Cardiac muscle cell (in vitro differentiated cells and primary cell): ENCODE measurements around the gene TEX26. TPM values are rescaled to one million over a fixed set of nuclear protein-coding genes. Genes with fewer than 3 reads are reported as not detected.
A peak's percentile ranks its signal among the peaks of the same experiment; 100 is the strongest.

ENCODE experiments used
- DNase-seq, 2 donors: peaks; one replicate each; pipeline versions ENCODE4 v3.0.0 to v3.0.0-alpha.2; 2010 to 2017; ENCODE audit warnings: low read depth in 1 of 2, low spot score in 1 of 2
- H3K27ac ChIP-seq: fragments of 200-600 bp; sonication (generic); 2 replicates; pipeline ENCODE4 v1.5.1; 2016
- H3K27me3 ChIP-seq: fragments of 200-600 bp; sonication (generic); 2 replicates; pipeline ENCODE4 v1.6.0; 2016; ENCODE audit warnings: control low read depth
- H3K36me3 ChIP-seq: fragments of 200-600 bp; sonication (generic); 2 replicates; pipeline ENCODE4 v1.5.1; 2016; ENCODE audit warnings: control low read depth
- H3K4me1 ChIP-seq: fragments of 200-600 bp; sonication (generic); 2 replicates; pipeline ENCODE4 v1.8.1; 2017; ENCODE audit warnings: low read depth, mild to moderate bottlenecking, mixed run types
- H3K4me3 ChIP-seq: fragments of 200-600 bp; sonication (generic); 2 replicates; pipeline ENCODE4 v1.5.1; 2016; ENCODE audit warnings: mild to moderate bottlenecking
- H3K9me3 ChIP-seq: fragments of 200-600 bp; sonication (generic); 2 replicates; pipeline ENCODE4 v1.5.1; 2017; ENCODE audit warnings: low read depth, mild to moderate bottlenecking, control low read depth
- polyA plus RNA-seq: library from polyadenylated mRNA; unstranded; fragments of >200 nt; fragmentation: Nextera tagmentation; extraction: Ambion mirVana; gene quantifications from 2 replicates; pipeline ENCODE4 v1.2.1, GENCODE V29; 2016
- total RNA-seq: library from RNA; depleted of rRNA; stranded (reverse); fragments of >200 nt; gene quantifications from 2 replicates; pipeline ENCODE4 v1.2.3, GENCODE V29; 2016
- TF ChIP-seq, protein P1 (sequence below): IDR thresholded peaks from 2 replicates; pipeline ENCODE4 v1.5.1; 2012; ENCODE audit warnings: low read depth, mild to moderate bottlenecking, low read length

The TEX26 gene
- total and polyA plus RNA-seq, 2 experiments from 2014 or later: not detected

DNA sequence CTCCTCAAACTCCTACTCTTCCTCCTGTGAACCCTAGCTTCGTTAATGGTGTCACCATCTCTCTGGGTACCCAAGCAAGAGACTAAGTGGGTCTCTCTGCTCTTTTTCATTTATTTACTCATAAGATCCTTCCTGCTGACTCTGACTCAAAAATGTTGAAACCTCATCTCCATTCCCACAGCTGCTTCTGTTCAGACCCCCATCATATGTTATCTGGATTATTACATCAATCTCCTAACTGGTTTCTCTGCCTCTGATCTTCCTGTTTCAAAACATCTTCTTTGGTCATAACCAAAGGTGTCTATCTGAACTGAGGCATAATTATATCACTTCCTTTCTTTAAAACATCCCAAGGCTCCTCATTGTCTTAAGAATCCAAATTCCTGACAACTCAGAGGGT, 28.4 kb upstream of the TEX26 start:
- H3K9me3 ChIP-seq: no peaks in the 10 kb centered on the region
- no peaks in the 10 kb centered on the region for H3K36me3 ChIP-seq
- H3K27ac ChIP-seq: no peak overlapping the region
- TF ChIP-seq, protein P1, sequence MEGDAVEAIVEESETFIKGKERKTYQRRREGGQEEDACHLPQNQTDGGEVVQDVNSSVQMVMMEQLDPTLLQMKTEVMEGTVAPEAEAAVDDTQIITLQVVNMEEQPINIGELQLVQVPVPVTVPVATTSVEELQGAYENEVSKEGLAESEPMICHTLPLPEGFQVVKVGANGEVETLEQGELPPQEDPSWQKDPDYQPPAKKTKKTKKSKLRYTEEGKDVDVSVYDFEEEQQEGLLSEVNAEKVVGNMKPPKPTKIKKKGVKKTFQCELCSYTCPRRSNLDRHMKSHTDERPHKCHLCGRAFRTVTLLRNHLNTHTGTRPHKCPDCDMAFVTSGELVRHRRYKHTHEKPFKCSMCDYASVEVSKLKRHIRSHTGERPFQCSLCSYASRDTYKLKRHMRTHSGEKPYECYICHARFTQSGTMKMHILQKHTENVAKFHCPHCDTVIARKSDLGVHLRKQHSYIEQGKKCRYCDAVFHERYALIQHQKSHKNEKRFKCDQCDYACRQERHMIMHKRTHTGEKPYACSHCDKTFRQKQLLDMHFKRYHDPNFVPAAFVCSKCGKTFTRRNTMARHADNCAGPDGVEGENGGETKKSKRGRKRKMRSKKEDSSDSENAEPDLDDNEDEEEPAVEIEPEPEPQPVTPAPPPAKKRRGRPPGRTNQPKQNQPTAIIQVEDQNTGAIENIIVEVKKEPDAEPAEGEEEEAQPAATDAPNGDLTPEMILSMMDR: no peak
- no peaks in the 10 kb centered on the region for H3K4me1 ChIP-seq
- H3K4me3 ChIP-seq: no peak overlapping the region
- peaks cover 72% of the 10 kb centered on the region for H3K27me3 ChIP-seq
- peak in 1 of 2 donors; percentile 49 for DNase-seq

DNA sequence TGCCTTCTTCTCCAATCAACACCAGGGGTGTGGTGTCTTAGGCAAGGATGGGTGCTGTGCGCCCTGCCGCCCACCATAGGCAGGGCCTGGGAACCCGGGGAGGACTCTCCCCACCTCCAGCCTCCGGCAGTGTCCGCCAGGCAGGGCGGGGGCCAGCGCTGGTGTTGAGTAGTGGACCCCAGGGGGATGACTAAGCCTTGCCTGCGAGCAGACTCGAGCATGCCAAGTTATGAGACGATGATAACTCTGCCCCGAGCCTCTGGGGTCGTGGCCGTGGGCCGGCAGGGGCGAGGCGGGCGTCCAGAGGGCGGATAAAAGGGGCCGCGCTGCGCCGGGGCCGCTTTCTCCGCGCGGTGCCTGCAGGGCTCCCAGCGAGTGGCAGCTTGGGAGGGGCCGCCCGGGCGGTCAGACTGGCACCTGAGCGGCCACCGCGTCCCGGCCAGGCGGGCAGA, 26.5 kb upstream of the TEX26 start, which contains the start of gene MEDAG:
Gene MEDAG, plus strand, starts transcription at position 340 of the 452 bp plus-strand sequence. CDS start 245 bp downstream, outside the sequence.
- TF ChIP-seq, protein P1: no peak
- peak in 1 of 2 donors; percentile 89 for DNase-seq
- no peaks in the 10 kb centered on the region for H3K36me3 ChIP-seq
- H3K4me3 ChIP-seq: peak within 1 kb of the TSS; percentile 26
- no peaks in the 10 kb centered on the region for H3K9me3 ChIP-seq
- no peaks in the 10 kb centered on the region for H3K4me1 ChIP-seq
- peaks cover 65% of the 10 kb centered on the region for H3K27me3 ChIP-seq
- H3K27ac ChIP-seq: no peak within 1 kb of the TSS

- Histone ChIP-seq H3K27me3 (peaks cover 65% of the 10 kb centered on the region), H3K27ac (no peak overlapping the region), H3K4me1 (no peaks in the 10 kb centered on the region), H3K9me3 (no peaks in the 10 kb centered on the region), H3K36me3 (no peaks in the 10 kb centered on the region), H3K4me3 (peak overlapping the region; percentile 26)
- TF ChIP-seq, protein P1: no peak
- DNase-seq: peak; percentile 31 to 33
These were observed 25.9 kb upstream of the TEX26 start for GRCh38 chr13:30906411-30907051.

- H3K36me3 ChIP-seq: no peaks in the 10 kb centered on the region
- peak in 1 of 2 donors; percentile 65 for DNase-seq
- no peaks in the 10 kb centered on the region for H3K9me3 ChIP-seq
- H3K4me1 ChIP-seq: no peaks in the 10 kb centered on the region
- peaks cover 61% of the 10 kb centered on the region for H3K27me3 ChIP-seq
- no peak overlapping the region for H3K27ac ChIP-seq
- H3K4me3 ChIP-seq: no peak overlapping the region
- TF ChIP-seq, protein P1: no peak
These were observed 25.2 kb upstream of the TEX26 start for GRCh38 chr13:30907121-30907861.

GRCh38 chr13:30908416-30908980, 24.0 kb upstream of the TEX26 start:
- peak in 1 of 2 donors; percentile 92 for DNase-seq
- no peaks in the 10 kb centered on the region for H3K9me3 ChIP-seq
- no peak overlapping the region for H3K27ac ChIP-seq
- peaks cover 49% of the 10 kb centered on the region for H3K27me3 ChIP-seq
- TF ChIP-seq, protein P1: no peak
- H3K4me1 ChIP-seq: no peaks in the 10 kb centered on the region
- H3K4me3 ChIP-seq: no peak overlapping the region
- H3K36me3 ChIP-seq: no peaks in the 10 kb centered on the region
